Measurements from ENCODE around the gene ST8SIA1.
A peak's percentile ranks its signal among the peaks of the same experiment; 100 is the strongest.

DNA sequence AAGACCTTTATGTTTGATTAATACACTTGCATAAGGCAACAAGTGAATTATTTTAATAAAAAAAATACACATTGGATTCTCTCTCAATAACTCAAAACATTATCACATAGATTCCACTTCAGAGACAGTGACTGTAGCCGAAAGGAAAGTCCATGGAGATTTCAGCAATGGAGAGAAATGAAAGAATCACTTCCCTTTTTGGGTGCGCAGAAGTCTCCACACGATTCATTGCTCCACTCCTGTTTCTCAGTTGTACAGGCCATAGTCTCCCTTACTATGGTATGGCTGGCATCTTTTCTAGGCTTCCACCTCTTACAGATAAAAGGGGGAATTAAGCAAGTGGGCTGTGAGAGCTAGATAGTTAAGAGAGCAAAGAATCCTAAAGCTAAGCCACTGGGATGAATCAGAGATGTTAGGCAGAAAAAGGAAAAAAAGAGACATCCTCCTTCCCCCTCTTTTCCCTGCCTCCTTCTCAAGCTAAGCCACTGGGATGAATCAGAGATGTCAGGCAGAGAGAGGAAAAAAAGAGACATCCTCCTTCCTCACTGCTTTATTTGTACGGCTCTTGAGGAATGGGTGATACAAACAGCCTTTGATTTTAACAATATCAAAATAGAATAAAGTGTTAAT is 16.3 kb downstream of the ST8SIA1 start:
- TF ChIP-seq, protein P1, sequence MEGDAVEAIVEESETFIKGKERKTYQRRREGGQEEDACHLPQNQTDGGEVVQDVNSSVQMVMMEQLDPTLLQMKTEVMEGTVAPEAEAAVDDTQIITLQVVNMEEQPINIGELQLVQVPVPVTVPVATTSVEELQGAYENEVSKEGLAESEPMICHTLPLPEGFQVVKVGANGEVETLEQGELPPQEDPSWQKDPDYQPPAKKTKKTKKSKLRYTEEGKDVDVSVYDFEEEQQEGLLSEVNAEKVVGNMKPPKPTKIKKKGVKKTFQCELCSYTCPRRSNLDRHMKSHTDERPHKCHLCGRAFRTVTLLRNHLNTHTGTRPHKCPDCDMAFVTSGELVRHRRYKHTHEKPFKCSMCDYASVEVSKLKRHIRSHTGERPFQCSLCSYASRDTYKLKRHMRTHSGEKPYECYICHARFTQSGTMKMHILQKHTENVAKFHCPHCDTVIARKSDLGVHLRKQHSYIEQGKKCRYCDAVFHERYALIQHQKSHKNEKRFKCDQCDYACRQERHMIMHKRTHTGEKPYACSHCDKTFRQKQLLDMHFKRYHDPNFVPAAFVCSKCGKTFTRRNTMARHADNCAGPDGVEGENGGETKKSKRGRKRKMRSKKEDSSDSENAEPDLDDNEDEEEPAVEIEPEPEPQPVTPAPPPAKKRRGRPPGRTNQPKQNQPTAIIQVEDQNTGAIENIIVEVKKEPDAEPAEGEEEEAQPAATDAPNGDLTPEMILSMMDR (IDR thresholded peaks at IDR 0.05; ENCODE audit: insufficient read depth, low read length) = no peak
- no peak for TF ChIP-seq GABPA (IDR thresholded peaks at IDR 0.05; ENCODE audit: low read depth)
- TF ChIP-seq POLR2AphosphoS5 (IDR thresholded peaks at IDR 0.05; ENCODE audit: low read depth) = no peak
- TF ChIP-seq SPI1 (IDR thresholded peaks at IDR 0.05; ENCODE audit: borderline replicate concordance, low read depth) = peak; percentile 91
- TF ChIP-seq, protein P2, sequence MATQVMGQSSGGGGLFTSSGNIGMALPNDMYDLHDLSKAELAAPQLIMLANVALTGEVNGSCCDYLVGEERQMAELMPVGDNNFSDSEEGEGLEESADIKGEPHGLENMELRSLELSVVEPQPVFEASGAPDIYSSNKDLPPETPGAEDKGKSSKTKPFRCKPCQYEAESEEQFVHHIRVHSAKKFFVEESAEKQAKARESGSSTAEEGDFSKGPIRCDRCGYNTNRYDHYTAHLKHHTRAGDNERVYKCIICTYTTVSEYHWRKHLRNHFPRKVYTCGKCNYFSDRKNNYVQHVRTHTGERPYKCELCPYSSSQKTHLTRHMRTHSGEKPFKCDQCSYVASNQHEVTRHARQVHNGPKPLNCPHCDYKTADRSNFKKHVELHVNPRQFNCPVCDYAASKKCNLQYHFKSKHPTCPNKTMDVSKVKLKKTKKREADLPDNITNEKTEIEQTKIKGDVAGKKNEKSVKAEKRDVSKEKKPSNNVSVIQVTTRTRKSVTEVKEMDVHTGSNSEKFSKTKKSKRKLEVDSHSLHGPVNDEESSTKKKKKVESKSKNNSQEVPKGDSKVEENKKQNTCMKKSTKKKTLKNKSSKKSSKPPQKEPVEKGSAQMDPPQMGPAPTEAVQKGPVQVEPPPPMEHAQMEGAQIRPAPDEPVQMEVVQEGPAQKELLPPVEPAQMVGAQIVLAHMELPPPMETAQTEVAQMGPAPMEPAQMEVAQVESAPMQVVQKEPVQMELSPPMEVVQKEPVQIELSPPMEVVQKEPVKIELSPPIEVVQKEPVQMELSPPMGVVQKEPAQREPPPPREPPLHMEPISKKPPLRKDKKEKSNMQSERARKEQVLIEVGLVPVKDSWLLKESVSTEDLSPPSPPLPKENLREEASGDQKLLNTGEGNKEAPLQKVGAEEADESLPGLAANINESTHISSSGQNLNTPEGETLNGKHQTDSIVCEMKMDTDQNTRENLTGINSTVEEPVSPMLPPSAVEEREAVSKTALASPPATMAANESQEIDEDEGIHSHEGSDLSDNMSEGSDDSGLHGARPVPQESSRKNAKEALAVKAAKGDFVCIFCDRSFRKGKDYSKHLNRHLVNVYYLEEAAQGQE (IDR thresholded peaks at IDR 0.05; ENCODE audit: insufficient replicate concordance, low read depth) = no peak

All from HL-60 (cell line).